H7 (cell line): ENCODE data around the gene DHRS12. TPM values are rescaled to one million over a fixed set of nuclear protein-coding genes. Genes with fewer than 3 reads are reported as not detected.

ENCODE experiments used
- DNase-seq: peaks from one replicate; pipeline ENCODE4 v3.0.0; 2012
- H3K27me3 ChIP-seq: 2 replicates; pipeline ENCODE4 v1.6.0; 2011; ENCODE audit warnings: mild to moderate bottlenecking, low read length; ENCODE audit not compliant: control insufficient read depth, insufficient read depth
- H3K36me3 ChIP-seq: replicated peaks from 2 replicates; pipeline ENCODE4 v1.5.1; 2011; ENCODE audit warnings: low read length; ENCODE audit not compliant: control insufficient read depth, insufficient read depth
- H3K4me3 ChIP-seq: 2 replicates; pipeline ENCODE4 v1.5.1; 2011; ENCODE audit warnings: low read depth, mild to moderate bottlenecking, control low read depth, low read length, moderate library complexity; ENCODE audit not compliant: insufficient read depth
- total RNA-seq: library from RNA; depleted of rRNA; stranded (reverse); fragments of >200 nt; shearing (Covaris generic); gene quantifications from 2 replicates; pipeline ENCODE4 v1.2.3, GENCODE V29; 2014

Gene DHRS12
- total RNA-seq, 1 experiment from 2014 or later = 7.8 TPM

- H3K4me3 ChIP-seq = no peak overlapping the region
- DNase-seq = no peak
- no peaks in the 10 kb centered on the region for H3K36me3 ChIP-seq
- H3K27me3 ChIP-seq = no peaks in the 10 kb centered on the region
These were observed 32.4 kb downstream of the DHRS12 start for GRCh38 chr13:51771418-51772104.

- Histone ChIP-seq H3K4me3 (no peak overlapping the region), H3K27me3 (no peaks in the 10 kb centered on the region), H3K36me3 (no peaks in the 10 kb centered on the region)
- DNase-seq = no peak
These were observed 33.1 kb downstream of the DHRS12 start for GRCh38 chr13:51770681-51771417.

- no peak overlapping the region for H3K4me3 ChIP-seq
- no peak for DNase-seq
- H3K36me3 ChIP-seq = no peaks in the 10 kb centered on the region
- H3K27me3 ChIP-seq = no peaks in the 10 kb centered on the region
These were observed 33.8 kb downstream of the DHRS12 start for GRCh38 chr13:51770160-51770559.

GRCh38 chr13:51769455-51770127 is 34.4 kb downstream of the DHRS12 start:
- Histone ChIP-seq H3K27me3 (no peaks in the 10 kb centered on the region), H3K4me3 (no peak overlapping the region), H3K36me3 (no peaks in the 10 kb centered on the region)
- no peak for DNase-seq

GRCh38 chr13:51768976-51769375 is 35.0 kb downstream of the DHRS12 start:
- H3K27me3 ChIP-seq = no peaks in the 10 kb centered on the region
- no peak for DNase-seq
- no peak overlapping the region for H3K4me3 ChIP-seq
- no peaks in the 10 kb centered on the region for H3K36me3 ChIP-seq

- DNase-seq = peak; percentile 79
- Histone ChIP-seq H3K36me3 (no peaks in the 10 kb centered on the region), H3K4me3 (no peak overlapping the region), H3K27me3 (no peaks in the 10 kb centered on the region)
These were observed 35.5 kb downstream of the DHRS12 start for GRCh38 chr13:51768378-51768921.

GRCh38 chr13:51767100-51767499 is 36.9 kb downstream of the DHRS12 start:
- no peaks in the 10 kb centered on the region for H3K27me3 ChIP-seq
- H3K36me3 ChIP-seq = no peaks in the 10 kb centered on the region; the same call in 1 of the 2 replicates
- H3K4me3 ChIP-seq = no peak overlapping the region
- DNase-seq = peak; percentile 74

GRCh38 chr13:51765142-51765515 is 38.8 kb downstream of the DHRS12 start:
- peaks cover 2% of the 10 kb centered on the region; the same call in 1 of the 2 replicates for H3K36me3 ChIP-seq
- DNase-seq = no peak
- no peak overlapping the region for H3K4me3 ChIP-seq
- H3K27me3 ChIP-seq = no peaks in the 10 kb centered on the region

GRCh38 chr13:51764184-51765141 is 39.5 kb downstream of the DHRS12 start:
- no peak for DNase-seq
- Histone ChIP-seq H3K4me3 (no peak overlapping the region), H3K36me3 (peaks cover 2% of the 10 kb centered on the region; the same call in 1 of the 2 replicates), H3K27me3 (no peaks in the 10 kb centered on the region)

- Histone ChIP-seq H3K4me3 (no peak overlapping the region), H3K27me3 (no peaks in the 10 kb centered on the region), H3K36me3 (peaks cover 4% of the 10 kb centered on the region)
- DNase-seq = no peak
These were observed 40.5 kb downstream of the DHRS12 start for GRCh38 chr13:51763486-51763885.

- no peak for DNase-seq
- Histone ChIP-seq H3K36me3 (peaks cover 4% of the 10 kb centered on the region), H3K4me3 (no peak overlapping the region), H3K27me3 (no peaks in the 10 kb centered on the region)
These were observed 42.2 kb downstream of the DHRS12 start for GRCh38 chr13:51761643-51762350.

GRCh38 chr13:51760592-51760991 is 43.4 kb downstream of the DHRS12 start:
- Histone ChIP-seq H3K36me3 (peaks cover 4% of the 10 kb centered on the region), H3K27me3 (no peaks in the 10 kb centered on the region), H3K4me3 (no peak overlapping the region)
- no peak for DNase-seq

GRCh38 chr13:51759240-51759639 is 44.7 kb downstream of the DHRS12 start:
- Histone ChIP-seq H3K27me3 (no peaks in the 10 kb centered on the region), H3K4me3 (no peak overlapping the region), H3K36me3 (peaks cover 4% of the 10 kb centered on the region)
- DNase-seq = no peak
